Stimulated activated CD8-positive, alpha-beta memory T cell treated with anti-CD3 and anti-CD28 coated beads, Interleukin-4, amount 100 ng/mL, for 24 hours (primary cell): ENCODE measurements around the gene ITGA6.

Source experiments
- DNase-seq: peaks from one replicate; pipeline ENCODE4 v3.0.0-alpha.2; 2020; ENCODE audit warnings: low read depth

ITGA6 gene

DNA sequence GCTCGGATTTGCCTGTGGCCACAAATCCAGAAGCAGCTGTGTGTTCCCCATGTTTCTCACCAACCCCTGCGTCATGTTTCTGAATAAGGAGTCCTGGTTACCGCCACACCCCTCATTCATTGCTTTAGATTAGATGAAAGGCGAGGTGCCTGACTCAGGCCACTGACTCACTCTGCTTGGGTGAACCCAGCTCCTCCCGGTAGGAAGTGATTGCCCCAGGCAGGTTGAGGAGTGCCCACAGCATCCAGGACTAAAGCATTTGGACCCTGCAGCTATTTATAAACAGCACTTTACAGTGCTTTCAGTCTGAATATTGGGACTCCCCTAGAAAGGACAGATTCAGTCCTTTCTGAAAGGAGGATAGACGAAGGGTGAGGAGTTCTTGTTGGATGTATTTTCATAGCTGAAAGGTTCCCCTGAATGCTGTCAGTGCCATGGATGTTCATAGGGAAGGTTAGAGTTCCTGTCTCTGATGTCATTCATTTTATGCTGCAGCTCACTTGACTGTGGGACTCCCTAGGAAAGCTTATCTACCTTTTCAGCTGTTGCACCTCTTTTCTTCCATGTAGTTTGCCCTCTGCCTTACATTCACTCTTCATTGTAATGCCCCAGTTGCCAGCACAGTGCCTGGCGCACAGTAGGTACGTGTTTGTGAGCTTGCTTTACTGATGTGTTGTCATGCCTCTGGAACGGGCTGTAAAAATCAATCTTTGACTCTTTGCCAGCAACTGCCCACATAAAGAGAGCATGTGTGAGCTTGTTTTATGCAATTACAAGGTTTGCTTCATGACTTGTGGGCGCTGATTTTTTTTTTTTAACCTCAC lies 14.9 kb downstream of the ITGA6 start:
- no peak for DNase-seq

DNA sequence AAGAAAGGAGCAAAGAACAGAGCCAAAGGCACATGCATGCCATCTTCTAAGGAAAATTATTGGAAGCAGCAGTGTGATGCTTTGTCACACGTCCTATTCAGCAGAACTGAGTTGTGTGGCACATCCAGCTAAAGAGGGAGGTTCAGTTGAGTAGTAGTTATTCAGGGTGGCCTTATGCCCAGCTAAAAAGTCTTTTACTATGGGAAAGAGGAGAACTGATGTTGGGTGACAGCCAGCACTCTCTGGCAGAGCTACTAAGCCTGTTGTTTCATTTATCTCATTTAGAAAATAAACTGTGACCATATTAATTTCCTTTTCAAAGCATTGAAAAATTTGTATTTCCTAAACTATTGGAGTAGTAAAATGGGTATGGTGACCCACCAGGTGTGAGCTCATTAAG lies 18.5 kb downstream of the ITGA6 start:
- no peak for DNase-seq

DNA sequence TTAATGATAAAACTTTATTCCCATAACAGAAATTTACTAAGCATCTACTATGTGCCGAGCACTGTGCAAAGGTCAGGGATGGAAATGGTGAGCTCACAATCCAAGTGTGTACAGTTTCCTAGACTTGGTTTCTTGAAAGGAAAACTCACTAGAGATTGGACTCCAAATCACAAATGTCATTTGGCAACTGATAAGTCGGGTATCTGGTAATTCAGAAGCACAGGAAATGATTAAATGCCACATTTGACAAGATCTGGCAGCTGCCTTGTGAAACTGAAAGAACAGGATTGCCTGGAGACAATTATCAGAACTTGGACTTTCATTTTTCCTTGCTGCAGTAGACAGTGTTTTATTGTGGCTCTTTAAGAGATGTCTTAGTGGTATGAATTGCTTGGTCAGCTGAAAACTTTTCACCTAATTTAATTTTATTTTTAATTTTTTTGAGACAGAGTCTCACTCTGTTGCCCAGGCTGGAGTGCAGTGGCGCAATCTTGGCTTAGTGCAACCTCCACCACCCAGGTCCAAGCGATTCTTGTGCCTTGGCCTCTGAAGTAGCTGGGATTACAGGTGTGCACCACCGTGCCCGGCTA lies 19.2 kb downstream of the ITGA6 start:
- no peak for DNase-seq

DNA sequence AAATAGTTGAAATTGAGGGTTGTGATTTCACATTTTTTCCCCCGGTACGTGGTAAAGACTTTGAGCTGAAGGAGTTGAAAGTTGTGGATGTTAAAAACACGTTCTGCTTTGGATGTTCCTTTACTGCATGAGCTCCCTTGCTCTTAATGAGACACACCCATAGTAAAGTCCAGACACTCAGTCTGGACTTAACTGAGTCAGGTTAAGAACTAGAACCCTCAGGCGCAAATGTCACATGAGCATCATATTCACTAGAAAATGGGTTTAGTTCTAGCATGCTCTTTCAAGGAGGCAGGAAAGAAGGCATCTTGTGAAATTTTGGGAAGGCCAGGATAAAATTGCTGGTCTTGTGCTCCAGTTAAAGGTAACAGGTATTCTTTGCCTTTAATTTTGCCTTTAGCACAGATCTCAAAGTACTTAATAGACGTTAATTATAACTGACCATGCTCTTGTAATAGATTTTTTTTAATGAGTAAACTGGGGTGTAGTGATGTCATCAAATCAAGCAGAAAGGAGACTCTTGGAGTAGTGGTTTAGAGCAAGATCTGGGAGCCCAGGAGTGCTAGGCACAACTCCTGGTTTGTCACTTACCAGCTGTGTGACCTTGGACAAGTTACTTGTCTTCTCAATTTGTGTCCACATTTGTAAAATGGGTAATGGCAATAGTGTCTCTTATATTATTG lies 20.6 kb downstream of the ITGA6 start:
- DNase-seq, result no peak

DNA sequence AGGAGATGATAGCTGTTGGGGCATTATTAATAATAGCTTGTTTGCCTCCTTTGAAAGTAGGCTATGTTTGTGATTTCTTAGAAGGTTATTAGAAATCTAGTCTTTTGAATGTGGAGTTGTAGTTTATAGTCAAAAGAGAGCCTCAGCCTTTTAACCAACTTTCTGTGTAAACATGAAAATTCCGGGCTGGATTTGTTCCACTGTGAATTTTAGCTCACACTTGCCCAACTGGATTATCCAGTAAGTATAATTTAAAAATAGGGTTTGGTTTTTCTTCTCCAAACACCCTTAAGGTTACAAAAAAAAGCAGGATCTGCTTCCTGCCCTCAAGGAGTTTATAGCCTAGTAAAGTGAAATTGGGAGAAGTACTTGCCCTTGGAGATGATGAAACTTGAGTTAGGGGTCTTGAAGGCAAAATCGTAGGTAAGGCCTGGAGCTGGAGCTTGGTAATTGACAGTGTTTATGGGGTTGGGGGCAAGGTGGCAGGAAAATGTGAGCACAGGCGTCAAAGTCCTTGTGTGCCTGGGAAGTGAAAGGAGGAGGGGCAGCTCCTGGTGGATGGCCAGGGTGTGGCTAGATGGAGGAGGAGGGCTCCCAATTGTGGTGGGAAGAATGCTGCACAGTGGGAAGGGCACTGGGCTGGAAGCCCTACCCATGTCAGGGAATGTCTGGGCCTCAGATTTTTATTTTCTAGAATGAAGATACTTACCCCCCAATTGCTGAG lies 21.3 kb downstream of the ITGA6 start:
- DNase-seq, result no peak

DNA sequence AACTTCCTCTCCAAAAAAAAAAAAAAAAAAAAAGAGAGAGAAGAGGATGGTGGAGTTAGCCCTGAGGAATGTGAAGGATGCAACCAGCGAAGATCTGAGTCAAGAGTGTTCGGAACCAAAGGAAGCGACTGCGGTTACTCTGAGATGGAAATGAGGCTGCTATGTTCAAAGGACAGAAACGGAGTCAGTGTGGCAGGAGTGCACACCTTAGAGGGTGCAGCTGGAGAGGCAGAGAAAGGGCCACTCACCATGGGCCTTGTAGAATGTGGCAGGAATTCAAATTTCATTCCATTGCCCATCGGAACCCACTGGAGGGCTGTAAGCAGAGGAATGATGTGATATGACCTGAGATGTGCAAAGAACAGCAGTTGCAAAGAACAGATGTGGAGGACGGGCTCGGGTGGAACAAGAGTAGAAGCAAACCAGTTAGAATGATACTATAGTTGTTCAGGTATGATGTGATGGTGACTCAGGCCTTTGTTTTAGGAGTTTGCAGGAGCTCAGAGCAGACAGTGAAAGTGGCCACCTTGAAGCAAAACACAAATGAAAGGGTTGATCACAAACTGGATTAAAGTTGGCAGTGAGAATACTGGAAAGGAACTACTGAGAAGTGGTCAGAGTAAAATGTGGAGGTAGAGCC lies 22.6 kb downstream of the ITGA6 start:
- DNase-seq, result no peak

DNA sequence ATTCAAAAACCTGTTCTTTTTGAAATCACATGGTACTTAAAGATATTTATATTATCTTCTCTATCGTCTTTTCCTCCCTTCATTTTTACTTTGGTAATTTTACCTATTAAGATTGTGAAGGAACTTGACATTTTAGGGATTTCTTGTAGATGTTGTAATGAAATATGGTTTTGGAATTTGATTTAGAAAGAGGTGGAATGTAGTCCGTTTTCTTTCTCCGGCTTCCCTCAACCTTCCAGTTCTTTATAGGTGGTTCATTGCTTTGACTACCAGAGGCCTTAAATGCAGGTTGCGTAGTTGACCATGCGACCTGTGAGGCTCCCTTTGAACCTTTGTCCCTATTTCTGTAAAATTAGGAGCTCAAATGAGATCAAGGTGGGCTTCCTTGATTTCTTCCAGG lies 24.5 kb downstream of the ITGA6 start:
- DNase-seq, result no peak

DNA sequence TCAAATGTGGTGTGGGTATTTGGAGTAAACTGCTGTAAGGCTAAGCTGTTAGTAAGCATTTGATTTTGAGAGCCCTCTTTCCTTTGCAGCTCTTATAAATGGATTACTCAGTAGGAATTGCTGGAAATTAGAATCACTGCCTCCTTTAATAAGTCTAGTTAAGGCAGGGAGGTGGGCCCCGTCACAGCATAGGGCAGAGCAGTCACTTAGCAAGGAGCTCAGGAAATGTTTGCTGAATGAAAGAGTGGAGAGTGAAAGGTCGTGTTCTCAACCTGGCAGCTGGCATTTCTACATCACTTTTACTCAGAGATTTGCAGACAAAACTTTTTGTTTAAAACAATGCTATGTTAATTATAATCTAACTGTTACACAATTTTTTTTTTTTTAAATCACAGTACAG lies 25.5 kb downstream of the ITGA6 start:
- no peak for DNase-seq

DNA sequence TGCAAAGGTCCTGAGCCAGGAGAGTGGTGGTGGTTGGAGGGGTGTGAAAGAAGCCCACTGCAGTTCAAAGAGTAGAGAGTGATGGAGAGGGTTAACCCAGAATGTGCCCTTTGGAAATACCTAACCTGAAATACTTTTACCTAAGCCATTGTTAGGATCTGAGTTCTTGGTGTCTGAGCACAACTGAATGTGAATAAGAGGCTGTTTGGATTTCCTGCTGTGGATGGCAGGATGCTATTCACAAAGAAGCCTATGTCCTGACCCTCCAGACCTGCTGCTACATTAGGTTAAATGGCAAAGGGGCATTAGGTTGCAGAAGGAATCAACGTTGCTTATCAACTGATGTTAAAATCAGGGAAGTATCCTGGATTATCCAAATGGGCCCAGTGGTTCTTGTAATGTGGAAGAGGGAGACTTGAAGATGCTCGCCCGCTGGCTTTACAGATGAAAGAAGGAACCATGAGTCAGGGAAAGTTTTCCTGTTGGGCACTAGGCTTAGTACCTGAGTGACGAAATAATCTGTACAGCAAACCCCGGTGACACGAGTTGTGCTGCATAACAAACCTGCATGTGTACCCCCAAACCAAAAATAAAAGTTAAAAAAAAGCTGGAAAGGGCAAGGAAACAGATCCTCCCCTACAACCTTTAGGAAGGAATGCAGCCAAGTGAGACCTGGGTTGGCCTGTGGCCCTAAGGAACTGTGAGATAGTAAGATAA lies 27.2 kb downstream of the ITGA6 start:
- no peak for DNase-seq

DNA sequence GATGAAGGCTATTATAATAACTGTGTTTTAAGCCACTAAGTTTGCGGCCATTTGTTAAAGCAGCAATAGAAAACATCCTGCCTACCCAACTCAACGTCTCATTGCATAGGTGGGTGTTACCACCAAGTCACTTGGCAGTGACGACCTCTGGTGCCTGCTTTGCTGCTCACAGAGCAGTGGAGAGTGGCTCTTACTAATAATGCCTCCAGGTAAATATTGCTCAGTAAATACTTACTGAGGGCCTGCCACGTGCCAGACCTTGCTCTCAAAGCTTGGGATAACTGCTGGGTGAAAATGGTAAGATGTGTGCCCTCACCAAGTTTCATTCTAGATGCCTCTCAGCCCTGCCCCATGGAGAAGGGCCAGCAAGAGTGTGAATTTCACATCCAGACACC lies 27.7 kb downstream of the ITGA6 start:
- no peak for DNase-seq

DNA sequence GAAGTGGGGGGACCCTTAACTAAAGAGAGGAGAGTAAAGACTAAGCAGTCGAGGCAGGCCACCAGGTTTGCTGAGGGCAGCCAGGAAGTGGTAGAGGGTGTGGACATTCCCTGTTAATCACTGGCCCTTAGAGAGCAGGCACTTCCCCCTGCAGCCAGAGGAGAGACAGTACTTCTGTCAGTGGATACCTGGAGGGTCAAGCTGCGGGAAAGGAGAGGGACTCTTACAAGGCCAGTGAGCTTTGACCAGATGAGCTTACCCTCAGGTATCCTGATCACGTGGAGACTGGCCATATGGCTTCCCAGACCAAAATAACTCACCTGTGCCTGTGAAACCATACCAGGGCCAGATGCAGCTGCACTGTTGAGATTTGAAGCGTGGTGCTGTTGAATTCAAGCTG lies 28.6 kb downstream of the ITGA6 start:
- no peak for DNase-seq

DNA sequence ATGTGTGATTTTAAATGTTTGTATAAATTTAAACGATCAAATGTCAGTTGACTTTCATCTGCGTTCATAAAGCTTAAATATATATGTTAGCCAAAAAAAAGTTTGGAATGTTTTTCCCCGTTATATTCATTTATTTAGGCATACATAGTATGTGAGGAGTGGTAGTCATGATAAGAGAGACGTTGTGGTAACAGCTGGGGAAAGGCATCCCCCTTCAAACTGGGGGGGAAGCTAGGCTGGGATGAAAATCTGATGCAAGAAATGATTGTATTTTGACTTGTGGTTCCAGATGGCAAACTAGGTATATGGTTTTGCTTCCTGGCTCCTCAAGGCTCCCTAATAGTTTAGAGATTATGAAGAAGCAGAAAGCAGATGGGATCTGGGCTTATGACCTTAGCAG lies 30.1 kb downstream of the ITGA6 start:
- no peak for DNase-seq

DNA sequence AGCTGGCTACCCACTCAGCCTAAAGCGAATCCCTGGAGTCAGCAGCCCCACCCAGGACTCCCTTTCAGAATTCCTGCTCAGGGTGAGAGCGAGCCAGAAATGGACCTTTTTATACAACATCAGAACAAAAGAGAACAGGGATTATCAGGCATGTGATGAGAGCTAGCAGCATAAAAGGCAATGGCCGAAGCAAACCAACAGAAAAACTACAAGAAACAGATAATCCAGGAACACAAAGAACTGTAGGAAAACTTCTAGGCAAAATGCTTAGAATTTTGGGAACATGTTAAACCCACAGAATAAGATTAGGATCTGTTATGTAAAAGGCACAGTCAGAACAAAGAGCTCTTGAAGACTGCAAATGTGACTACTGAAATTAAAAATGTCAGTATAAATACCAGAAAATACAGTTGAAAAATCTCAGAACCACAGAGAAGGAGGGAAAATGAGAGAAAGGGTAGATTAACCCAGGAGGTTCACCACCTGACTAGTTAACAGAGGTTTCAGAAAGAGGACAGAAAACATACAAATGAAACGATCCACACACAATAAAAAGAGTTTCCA lies 31.3 kb downstream of the ITGA6 start:
- DNase-seq, result no peak

DNA sequence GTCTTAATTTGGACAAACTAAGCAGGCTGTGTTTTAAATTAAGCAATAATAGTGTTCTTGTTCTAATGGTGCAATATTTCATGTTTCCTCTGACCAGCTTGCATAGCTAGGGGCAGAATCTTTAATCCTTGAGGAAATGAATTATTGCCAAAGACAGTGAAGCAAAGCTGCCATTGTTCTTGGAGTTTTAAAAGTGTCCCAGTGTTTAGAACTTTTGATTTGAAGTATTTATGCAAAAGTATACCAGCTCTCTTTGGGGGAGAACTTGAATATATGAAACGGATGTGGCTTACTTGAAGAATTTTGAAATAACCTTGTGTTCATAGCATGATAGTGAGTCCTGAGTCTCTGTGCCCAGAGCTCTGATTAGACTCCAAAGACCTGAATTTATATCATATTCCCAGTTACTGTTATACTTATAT lies 33.4 kb downstream of the ITGA6 start:
- no peak for DNase-seq

DNA sequence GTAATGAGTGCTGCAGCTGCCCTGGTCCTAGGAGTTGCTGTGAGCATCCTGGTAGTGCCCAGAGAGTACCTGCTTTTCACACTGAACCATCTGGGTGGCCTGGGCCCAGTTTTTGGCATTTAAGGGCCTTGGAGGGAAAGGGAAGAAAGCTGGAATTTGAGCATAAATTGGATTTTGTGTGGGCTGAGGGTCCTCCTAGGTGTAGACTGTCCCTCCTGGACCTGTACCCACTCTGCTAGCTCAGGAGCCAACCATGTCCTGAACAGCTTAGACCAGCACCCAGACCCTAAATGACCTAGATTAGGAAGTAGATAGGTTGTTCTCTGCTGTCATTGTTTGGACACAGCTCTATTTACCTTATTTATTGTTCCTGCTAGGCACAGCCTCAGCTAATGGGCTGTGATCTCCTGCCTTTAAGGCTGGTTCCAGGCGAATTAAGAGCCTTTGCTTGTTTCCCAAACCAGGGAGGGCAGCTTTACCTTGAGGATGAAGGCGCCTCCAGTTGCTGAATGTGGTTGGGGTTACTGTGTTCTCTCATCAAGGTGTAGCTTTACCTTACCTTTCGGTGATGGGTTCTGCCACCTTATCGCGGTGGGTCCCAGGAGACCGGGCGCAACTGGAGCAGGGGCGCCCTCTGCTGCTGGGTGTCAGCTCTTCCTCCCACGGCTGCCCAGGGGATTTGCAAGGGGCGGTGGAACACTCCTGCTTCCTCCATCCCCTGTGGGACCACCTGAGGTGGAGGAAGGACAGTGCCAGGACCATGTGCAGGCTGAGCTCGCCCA lies 34.4 kb downstream of the ITGA6 start:
- peak; percentile 58 for DNase-seq

DNA sequence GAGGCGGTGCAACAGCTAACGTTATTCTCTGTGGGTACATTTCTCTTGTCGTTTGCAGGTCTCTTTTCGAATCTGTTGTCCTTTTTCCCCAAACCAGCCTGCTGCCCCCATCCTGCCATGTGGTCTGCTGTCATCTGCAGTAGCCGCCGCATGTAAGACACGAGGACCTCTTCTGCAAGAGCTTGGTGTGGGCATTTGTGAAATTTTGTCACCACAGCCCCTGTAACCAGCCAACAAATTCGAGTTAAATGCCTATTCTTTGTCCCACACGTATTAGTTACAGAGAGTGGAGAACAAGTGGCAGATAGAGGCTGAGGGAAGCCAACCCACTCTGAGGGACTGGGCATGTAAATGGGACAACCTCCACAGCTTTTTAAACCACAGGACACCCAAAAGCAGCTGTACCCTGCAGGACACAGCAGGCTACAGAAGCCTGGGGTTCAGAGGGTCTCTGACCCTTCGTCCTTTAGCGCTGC lies 35.0 kb downstream of the ITGA6 start:
- DNase-seq, result no peak

DNA sequence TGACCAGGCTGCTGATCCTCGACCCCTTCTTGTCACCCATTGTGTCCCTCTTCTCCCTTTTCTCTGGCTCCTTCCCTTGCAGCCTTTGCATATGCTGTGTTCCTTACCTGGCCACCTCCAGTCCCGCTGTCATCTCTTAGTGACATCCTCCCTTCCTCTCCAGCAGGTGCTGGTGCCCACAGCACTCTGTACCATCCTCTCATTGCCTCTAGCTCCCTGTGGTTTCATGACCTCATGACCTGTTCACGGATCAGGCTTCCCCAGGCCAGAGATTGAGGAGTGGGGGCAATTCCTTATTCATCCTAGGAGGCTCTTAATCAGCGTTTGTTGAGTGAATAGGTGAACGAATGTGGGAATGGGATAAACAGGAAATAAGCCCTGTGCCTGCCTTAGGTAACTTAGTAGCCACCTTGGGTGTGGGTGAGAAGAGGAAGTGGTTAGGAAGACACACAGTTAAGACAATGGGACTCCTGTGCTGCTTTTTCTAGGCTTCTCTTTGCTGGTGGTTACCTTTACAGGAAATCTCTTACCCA lies 35.5 kb downstream of the ITGA6 start:
- no peak for DNase-seq

DNA sequence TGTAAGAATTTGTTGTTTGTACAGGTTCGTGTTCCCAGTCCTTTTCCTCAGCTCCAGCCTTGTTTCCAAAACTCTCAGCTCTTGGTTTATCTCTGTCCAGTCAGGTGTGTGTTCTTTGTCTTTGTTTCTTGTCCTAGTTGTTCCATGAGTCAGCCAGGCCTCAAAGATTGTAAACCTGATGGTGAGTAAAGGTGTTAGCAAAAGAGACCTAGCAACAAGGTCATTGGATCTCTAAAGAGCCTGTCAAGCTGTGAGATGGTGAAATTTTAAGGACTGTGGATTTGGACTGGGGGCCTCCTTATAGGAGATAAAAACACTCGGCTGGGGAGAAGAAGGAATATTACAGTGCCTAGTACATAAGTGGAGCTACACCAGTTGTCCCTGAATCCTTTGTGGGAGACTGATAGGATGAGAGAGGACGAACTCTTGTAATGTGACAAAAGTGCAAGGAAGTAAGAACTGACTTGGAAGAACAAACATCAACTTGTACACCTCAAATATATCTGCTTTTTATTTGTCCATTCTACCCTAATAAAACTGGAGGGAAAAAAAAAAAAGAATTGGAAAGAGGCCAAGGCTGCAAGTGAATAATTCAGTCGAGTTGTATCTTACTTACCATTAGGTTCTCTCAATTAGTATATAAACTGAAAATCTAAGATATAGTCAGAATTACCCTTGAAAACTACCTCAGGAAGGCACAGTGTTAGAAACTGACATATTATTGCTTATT lies 37.2 kb downstream of the ITGA6 start:
- no peak for DNase-seq
